ENCODE results near the gene CHAF1B.

DNA sequence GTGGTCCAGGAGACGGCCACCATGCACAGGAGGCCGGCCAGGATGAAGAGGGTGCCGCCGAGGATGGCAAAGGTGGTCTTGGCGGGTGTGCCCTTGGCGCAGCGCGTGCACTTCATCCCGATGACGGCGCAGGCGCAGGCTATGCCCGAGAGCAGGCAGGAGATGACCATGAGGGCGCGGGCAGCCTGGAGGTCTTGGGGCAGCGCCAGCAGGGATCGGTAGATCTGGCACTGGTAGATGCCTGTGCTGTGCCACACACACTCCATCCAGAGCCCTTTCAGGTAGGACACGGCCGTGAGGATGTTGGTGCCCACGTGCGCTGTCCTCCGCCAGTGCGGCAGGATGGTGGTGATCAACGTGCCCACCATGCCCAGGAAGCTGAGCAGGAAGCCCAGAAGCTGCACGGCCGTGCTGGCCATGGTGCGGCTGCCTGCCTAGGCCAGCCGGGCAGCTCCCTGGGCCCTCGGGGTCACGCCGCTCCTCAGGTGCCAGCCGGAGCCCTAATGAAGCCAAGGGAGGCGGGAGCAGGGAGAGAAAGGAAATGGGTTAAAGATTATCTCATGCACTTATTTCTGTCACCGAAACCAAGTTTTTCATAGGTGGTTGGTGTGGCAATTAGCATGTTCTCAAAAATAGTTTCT is 76.2 kb downstream of the CHAF1B start:
- TF ChIP-seq, protein P1, sequence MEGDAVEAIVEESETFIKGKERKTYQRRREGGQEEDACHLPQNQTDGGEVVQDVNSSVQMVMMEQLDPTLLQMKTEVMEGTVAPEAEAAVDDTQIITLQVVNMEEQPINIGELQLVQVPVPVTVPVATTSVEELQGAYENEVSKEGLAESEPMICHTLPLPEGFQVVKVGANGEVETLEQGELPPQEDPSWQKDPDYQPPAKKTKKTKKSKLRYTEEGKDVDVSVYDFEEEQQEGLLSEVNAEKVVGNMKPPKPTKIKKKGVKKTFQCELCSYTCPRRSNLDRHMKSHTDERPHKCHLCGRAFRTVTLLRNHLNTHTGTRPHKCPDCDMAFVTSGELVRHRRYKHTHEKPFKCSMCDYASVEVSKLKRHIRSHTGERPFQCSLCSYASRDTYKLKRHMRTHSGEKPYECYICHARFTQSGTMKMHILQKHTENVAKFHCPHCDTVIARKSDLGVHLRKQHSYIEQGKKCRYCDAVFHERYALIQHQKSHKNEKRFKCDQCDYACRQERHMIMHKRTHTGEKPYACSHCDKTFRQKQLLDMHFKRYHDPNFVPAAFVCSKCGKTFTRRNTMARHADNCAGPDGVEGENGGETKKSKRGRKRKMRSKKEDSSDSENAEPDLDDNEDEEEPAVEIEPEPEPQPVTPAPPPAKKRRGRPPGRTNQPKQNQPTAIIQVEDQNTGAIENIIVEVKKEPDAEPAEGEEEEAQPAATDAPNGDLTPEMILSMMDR (IDR thresholded peaks at IDR 0.05; ENCODE audit: poor library complexity): no peak
- no peak for TF ChIP-seq EZH2 (IDR thresholded peaks at IDR 0.05; ENCODE audit: borderline replicate concordance)
- no peak for TF ChIP-seq EZH2phosphoT487 (IDR thresholded peaks at IDR 0.05; ENCODE audit: low read depth, severe bottlenecking, unreplicated experiment)
